Muscle of back (tissue), 13 donors: ENCODE measurements around the gene PIGC. TPM values are rescaled to one million over a fixed set of nuclear protein-coding genes. Genes with fewer than 3 reads are reported as not detected.
A peak's percentile ranks its signal among the peaks of the same experiment; 100 is the strongest.

Experiments
- DNase-seq, 3 donors: peaks; one replicate each; pipeline versions ENCODE4 v3.0.0 to v3.0.0-alpha.2; 2013
- long read RNA-seq, 9 donors: transcript quantifications; one replicate each; lab custom pipeline, GENCODE V29; 2026
- polyA plus RNA-seq, 10 donors: library from polyadenylated mRNA; unstranded; fragments of 120-200 nt; gene quantifications; one replicate each; pipeline ENCODE4 v1.2.1, GENCODE V29; 2013; ENCODE audit not compliant: insufficient read length in 10 of 10

The PIGC gene
- polyA plus RNA-seq, result 10 to 100 TPM; 22.2 to 30.5 (median 26.6) TPM
- long read RNA-seq, donor 1, transcript PIGC-201 (2 exons, 1,447 nt), result minor isoform, 6 of 18 reads
- long read RNA-seq, donor 1, transcript PIGC-202 (1 exons, 2,630 nt), result major isoform, 7 of 18 reads
- long read RNA-seq, donor 1, partial matches to known transcripts, result 0 of 18 reads
- long read RNA-seq, donor 1, other reads (novel, unspliced or antisense), result 5 of 18 reads
- long read RNA-seq, donor 2, transcript PIGC-202 (1 exons, 2,630 nt), result major isoform, 7 of 12 reads
- long read RNA-seq, donor 2, transcript PIGC-201 (2 exons, 1,447 nt), result minor isoform, 5 of 12 reads
- long read RNA-seq, donor 2, partial matches to known transcripts, result 0 of 12 reads
- long read RNA-seq, donor 2, other reads (novel, unspliced or antisense), result 0 of 12 reads
- long read RNA-seq, donor 3, result 0 reads
- long read RNA-seq, donor 4, transcript PIGC-201 (2 exons, 1,447 nt), result major isoform, 5 of 7 reads
- long read RNA-seq, donor 4, partial matches to known transcripts, result 0 of 7 reads
- long read RNA-seq, donor 4, other reads (novel, unspliced or antisense), result 0 of 7 reads
- long read RNA-seq, donor 5, transcript PIGC-201 (2 exons, 1,447 nt), result major isoform, 11 of 16 reads
- long read RNA-seq, donor 5, transcript PIGC-202 (1 exons, 2,630 nt), result minor isoform, 5 of 16 reads
- long read RNA-seq, donor 5, partial matches to known transcripts, result 0 of 16 reads
- long read RNA-seq, donor 5, other reads (novel, unspliced or antisense), result 0 of 16 reads
- long read RNA-seq, donor 6, transcript PIGC-202 (1 exons, 2,630 nt), result minor isoform, 8 of 18 reads
- long read RNA-seq, donor 6, transcript PIGC-201 (2 exons, 1,447 nt), result major isoform, 10 of 18 reads
- long read RNA-seq, donor 6, partial matches to known transcripts, result 0 of 18 reads
- long read RNA-seq, donor 6, other reads (novel, unspliced or antisense), result 0 of 18 reads
- long read RNA-seq, donor 7, transcript PIGC-201 (2 exons, 1,447 nt), result major isoform, 7 of 9 reads
- long read RNA-seq, donor 7, partial matches to known transcripts, result 0 of 9 reads
- long read RNA-seq, donor 7, other reads (novel, unspliced or antisense), result 0 of 9 reads
- long read RNA-seq, donor 8, transcript PIGC-201 (2 exons, 1,447 nt), result major isoform, 9 of 13 reads
- long read RNA-seq, donor 8, partial matches to known transcripts, result 0 of 13 reads
- long read RNA-seq, donor 8, other reads (novel, unspliced or antisense), result 0 of 13 reads
- long read RNA-seq, donor 9, partial matches to known transcripts, result 0 of 7 reads
- long read RNA-seq, donor 9, other reads (novel, unspliced or antisense), result 6 of 7 reads

DNA sequence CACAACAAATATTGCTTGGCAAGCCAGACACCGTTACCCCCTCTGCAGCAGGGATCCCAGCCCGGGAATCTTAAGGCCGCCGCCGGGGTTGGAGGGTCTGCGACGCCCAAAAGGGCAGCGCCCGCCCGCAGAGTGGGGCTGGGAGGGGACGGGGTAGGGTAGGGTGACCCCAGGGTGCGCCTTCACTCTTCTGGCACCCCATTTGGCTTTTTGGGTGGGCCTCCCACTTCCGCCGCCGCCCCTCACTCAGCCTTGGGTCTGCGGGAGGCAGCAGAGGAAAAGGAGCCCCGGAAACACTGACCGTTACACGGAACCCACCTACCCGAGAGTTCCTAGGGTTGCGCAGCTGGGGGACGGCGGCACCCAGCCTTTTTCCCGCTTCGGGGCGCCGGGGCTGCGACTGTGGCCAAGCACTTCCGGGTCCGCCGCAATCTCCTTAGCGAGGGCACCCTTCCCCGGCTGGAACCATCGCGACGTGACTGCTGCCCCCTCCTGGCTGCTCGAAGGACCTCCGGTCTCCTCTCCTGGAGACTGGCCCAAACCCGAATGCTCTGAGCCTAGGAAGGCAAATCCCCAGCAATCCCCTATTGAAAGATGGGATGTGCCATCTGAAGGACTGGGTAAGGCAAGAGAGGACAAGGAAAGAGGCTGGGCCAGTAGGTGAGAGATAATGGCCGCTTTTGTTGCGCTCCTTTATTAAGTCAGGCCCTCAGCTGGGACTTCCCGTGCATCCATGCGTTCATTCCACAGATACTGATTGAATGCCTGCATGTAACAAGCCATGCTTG lies at the start of gene PIGC:
PIGC (minus strand) TSS at position 404 of the 788 bp plus-strand sequence. CDS start 1,447 bp downstream, outside the sequence.
- DNase-seq, result peak; percentile 83 to 96 (median 93)

DNA sequence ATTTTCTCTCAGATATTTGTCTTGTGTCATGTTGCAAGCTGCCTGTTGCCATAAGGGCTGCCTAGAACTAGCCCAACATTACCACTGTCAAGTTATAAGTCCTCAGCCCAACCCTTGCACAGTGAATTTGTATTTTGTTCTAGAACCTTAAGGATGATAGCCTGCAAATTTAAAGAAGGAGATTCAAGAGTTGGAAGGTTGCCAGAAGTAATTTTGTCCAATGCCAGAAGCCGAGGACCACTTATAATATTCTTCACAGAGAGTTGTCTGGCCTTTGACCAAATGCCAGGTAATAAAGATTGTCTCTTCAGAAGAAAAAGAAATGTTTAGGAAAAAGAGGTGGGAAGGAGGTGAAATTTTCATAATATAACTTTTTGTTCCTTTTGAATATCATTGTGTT lies 48.6 kb upstream of the PIGC start:
- no peak for DNase-seq

DNA sequence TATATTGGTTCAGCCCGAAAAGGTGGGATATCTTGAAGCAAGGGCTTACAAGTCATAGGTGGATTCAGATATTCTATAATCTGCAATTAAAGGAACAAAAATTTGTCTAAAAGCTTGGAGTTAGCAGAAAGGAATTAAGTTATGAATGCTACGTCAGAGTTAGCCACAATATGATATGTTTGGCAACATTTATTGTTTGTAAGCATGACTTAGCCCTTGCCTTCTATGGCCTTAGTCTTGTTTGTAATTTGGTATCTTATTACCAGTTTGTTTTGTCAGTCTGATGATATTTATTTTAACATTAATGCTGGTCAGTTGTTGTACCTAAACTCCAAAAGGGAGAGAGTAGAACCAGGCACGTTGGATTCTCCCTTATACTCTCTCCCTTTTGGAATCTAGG lies 46.0 kb upstream of the PIGC start:
- no peak for DNase-seq

DNA sequence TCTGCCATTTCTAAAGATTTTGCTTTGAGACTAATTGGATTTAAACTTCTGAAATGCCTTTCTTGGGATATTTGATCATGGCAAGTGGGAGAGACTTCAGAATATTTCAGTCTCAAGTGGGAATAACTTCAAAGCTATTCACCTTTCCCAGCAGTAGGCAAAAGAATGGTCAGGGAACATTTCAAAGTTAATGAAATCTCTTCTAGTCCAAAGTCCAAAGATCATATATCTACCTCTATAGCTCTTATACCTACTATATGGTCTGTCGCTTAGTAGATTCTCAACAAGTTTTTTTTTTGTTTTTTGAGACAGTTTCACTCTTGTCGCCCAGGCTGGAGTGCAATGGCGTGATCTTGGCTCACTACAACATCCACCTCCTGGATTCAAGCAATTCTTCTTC lies 44.5 kb upstream of the PIGC start:
- no peak for DNase-seq

DNA sequence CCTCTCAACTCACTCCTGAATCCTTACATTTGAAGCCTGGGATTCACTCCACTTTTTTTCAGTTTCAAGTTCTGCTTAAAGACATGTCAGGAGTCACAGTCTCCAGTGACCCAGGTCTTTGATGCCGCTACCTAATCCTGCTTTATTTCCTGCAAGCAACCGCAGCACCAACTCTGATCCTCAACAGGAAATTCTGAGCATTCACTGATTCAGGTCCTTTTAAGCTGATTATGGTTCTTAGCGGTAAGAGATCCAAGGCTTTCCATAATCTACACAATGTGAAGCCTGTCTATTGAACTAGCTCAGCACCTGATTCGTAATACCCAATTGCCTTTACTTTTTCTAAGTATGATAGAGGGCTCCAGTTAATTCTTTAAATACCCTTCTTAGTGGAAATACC lies 43.7 kb upstream of the PIGC start:
- no peak for DNase-seq

DNA sequence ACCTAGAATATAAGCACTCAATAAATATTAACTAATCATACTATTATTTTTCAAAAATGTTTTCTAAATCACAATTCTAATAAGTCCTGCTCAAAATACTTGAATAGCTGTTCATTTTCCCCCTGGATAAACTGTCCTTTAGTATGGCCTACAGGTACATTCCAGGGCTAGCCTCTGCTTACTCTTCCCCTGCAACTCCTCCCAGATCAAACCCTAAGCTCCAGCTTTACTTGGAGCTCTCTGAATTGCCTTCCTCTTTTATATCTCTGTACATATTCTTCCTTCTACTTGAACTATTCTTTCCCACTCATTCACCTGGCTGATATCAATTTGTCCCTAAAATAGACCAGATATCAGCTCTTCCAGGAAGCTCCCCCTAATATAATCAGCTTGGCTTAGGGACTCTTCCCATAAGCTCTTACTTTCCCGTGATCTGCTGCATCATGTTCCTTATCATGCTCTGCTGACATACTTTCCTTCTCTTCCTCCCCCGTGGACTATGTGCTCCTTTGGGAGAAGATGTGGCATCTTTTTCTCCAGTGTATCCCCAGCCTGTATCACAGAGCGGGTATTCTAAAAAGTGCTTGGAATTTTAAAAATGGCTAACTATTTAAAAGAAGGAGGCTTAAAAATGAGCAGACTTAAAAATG lies 43.1 kb upstream of the PIGC start:
- DNase-seq, result no peak

DNA sequence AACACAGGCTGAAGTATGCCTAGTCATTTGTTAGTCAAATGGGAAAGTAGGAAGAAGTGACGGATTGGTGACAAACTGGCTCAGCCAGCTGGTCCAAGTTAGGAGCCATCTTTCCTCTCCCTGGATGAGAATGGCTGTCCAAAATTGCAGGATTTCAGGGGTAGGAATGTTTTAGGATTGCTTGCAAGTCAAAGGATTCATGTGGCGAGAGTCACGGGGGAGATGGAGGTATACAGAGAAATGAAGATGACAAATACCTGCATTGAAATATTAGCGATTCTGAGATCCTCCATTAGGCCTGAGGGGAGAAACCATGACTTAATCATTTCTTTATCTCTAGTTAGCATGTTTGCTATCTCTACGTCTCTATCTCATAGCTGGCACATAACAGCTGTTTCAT lies 41.8 kb upstream of the PIGC start:
- DNase-seq, result no peak

DNA sequence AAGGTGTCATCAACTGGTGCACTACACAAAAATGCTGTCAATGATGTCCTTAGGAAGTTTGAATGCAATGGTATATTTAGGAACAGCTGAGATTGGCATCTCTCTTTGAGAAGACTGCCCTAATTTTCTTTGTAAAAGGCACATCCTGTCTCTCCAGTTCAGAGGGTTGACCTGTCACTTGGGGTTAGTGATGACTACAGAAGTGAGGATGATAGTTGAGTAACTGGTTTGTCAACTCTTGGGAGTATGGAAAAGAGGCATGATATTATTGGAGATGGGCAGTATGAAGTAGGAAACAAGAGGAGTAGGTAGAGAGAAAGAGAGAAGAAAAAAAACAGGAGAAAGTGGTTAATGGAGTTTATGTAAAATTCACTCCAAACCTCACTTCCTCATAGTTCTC lies 40.4 kb upstream of the PIGC start:
- no peak for DNase-seq

DNA sequence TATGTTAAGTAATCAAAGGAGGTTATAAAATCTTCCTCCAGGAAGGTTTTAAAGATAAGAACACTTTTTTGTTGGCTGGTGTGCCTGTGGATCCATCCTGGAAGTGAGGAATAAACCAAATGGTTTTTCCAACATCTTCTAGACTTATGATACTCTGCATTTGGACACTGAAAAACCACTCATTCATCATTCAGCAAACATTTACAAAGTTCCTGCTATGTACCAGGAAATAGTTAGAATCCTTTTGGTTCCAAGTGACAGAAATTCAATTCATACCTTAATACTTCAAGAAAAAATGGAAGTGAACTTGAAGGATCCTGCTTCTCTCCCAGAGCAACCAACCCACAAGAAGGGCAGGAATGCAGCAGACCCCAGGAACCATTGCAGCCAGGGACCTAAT lies 39.6 kb upstream of the PIGC start:
- DNase-seq, result no peak

DNA sequence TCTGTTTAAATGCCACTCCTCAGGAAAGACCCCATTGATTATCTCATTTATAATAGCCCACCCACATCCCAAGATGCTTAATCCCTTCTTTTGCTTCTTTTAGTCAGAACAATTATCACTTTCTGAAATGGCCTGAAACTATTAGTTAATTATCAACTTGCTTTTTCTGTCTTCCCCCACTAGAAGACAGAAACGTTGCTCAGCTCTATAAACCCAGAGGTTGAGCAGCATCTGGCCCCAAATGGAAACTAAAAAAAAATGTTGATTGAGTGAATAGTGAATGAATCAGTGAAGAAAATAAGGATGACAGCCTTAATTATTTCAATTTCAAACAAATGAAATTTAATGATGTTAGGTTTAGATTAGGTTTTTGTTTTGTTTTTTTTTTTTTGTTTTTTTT lies 38.2 kb upstream of the PIGC start:
- no peak for DNase-seq

DNA sequence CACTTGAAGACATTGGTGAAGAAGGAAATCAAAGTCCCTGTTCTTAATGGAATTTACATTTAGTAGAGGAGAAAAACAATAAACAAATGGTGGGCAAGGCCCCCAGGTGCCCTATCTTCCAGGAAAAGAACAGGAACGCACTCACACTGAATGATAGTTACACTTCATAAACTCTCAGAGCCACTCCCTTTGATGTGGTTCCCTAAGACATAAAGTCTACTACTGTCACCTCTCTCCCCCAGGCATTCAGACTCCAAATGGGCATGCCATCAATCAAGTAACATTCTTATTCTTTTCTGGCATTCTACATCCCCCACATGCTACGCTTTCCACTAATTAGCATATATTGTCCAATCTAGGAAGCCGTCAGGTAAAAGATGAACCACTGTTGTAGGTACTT lies 36.6 kb upstream of the PIGC start:
- DNase-seq, result no peak

DNA sequence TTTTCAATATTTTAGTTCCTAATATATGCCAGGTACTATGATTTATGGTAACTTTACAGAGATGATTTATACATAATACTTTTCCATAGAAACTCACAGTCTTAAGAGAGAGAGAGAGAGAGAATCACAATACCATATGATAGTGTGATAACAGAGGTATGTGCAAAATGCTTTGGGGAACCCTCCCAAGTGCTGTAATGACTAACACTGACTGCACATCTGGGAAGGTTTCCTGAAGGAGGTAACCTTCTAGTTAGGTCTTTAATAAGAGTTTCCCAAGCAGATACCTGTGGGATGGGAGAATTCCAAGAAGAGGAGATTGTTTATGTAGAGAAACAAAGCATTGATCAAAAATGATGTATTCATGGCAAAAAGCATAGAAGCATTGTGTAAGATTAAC lies 34.6 kb upstream of the PIGC start:
- DNase-seq, result no peak

DNA sequence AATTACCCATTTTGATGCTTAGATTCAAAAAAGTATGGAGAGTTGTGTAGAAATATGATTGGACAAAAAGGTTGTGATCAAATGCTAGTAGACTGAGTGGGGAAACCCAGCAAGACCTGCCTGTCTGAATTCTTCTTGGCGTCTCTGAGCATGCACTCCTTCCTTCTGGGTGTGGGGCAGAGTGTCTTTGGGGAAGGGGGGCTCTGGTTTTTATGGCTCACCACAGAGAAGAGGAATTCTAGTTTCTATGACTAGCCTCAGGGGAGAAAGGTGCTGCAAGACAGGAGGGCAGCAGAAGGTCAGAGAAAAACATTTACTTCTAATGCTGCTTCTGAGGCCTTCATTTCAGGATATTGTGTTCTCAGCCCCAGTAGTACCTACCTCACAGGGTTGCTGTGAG lies 33.9 kb upstream of the PIGC start:
- DNase-seq, result no peak

DNA sequence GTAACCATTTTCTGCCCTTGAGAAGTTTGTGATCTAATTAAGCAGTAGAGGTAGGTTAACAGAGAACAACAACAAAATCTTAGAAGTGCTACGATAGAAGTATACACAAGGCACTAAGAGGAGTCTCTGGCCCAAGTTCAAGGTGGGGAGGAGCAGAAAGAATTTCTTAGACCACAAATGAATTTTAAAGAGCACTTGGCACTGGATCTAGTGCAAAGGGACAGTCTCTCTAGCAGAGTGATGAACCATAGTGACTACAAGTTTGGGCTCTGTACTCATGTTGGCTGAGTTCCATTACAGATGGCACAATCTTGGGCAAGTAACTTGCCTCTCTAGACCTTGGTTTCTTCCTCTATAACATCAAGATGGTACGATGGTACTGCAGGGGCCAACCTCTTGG lies 33.3 kb upstream of the PIGC start:
- no peak for DNase-seq

DNA sequence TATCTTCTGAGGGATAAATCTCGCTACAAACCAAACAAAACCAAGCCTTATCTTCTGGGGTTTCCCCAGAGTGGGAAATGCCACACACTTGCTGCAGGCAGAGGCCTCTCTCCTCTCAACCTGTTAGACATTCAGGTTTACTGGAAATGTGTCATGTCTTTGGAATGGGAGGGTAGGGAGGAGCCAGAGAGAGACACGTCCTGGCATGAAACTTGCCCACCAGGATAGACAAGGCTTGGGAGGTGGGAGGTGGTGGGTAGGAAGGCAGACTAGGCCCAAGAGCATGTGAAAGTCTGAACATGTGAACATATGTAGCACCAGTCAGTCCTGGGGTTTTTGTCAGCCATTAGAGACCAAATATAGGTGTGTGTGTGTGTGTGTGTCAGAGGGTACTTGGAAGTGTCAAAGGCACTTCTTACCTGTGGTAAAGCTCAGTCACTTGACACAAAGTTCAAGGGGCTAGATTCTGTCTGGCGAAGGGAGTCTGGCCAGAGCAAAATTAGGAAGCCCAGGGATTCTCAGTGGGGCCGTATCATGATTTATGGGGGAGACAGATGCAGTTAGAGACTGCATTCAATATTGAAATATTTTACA lies 32.4 kb upstream of the PIGC start:
- no peak for DNase-seq

DNA sequence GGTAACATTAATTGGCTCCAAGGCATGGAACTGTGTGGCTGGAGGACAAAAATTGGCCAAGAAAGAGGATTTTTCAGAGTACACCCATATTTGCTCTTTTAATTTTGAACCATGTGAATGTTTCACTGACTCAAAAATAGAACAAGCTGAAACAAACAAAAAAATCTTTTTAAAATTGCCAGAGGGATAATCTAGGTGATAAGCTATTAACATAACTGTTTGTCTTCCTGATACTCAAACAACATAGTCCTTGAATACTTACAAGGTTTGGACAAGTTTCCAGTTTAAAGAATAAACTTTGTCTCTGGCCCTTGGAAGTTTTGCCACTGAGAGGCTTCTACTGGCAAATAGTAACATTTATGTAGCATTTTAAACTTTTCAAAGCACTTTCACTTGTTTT lies 30.0 kb upstream of the PIGC start:
- DNase-seq, result no peak

DNA sequence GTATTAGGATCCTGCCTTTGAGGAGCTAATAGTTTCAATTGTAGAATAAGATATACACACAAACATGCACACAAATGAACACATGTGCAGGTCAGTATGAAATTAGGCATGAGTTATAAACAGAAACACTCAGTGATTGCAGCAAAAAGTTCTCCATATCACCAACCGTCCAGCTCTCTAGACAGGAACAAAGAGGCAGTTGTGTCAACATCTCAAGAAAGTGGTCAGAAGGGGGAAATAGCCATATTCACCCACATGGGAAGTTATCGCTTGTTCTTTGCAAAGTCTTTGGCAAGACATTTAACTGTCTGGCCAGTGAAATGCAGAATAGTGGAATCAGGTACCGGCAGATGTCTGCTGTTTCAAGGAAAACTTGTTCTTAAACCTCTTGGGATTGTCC lies 29.4 kb upstream of the PIGC start:
- DNase-seq, result no peak

DNA sequence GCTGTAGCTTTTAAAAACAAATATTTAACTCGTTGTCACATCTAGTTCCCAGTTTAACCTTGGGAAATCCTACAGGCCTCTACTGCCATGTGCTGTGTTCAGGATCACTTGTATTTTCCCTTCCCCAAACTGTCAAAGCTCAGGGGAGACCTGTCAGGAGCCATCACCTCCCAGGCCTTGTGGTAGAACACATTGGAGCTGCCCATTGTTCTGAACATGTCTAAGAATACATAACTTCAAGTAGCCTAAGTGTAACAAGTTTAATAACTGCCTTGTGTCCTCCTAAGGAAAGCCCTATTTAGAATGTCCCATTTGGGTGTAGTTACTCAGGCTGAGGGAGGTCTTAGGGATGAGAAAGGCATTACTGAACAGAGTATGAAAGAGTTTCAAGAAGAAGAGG lies 28.6 kb upstream of the PIGC start:
- DNase-seq, result no peak

DNA sequence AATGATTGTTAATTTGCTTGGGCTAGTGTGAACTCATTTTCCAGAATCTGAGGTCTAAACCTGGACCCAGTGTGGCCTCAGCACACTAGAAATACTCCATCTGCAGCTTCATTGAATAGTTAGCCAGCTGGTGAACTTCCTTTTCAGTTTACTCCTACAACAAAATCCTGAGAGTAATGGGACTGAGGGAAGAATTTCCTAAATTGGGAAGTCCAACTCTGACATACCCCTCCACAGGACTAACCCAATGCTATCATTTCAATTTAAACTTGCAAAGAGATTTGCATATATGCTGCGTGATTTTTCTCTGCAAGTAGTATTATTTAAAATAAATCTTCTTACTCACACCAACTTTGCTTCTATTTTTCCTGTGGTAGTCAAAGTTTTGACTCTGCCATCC lies 27.8 kb upstream of the PIGC start:
- no peak for DNase-seq

DNA sequence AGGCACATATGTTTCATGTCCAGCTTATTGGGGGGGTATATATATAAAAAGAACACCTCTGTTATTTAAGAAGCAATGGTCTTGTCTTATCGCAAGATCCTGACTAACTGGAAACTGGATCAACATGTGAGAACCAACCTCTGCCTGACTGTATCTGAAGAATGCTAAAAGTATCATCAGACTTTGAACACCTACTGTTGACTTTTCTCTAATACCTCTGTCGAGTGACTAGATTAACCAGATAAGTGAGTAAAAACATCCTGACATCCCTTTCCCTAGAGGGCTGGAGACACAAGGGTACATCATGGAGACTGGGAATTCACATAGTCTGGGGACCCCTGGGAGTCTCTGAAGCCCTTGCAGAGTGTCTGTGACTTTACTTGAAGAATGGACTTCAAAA lies 26.3 kb upstream of the PIGC start:
- no peak for DNase-seq
